OCI-LY1 (cell line): ENCODE measurements around the gene DUS2.

ENCODE experiments used
- EZH2 ChIP-seq: fragments of 200-600 bp; sonication (generic), shearing (Covaris generic); IDR thresholded peaks from 2 replicates; pipeline ENCODE4 v1.8.0; 2017; ENCODE audit warnings: borderline replicate concordance, mixed run types, mild to moderate bottlenecking, antibody characterized with exemption, low read length, moderate library complexity, mixed read lengths
- TF ChIP-seq, protein P1 (sequence below): fragments of 200-600 bp; sonication (generic), shearing (Covaris generic); IDR thresholded peaks from 2 replicates; pipeline ENCODE4 v1.5.1; 2017; ENCODE audit warnings: mild to moderate bottlenecking, antibody characterized with exemption, low read length, moderate library complexity, mixed read lengths

DNA sequence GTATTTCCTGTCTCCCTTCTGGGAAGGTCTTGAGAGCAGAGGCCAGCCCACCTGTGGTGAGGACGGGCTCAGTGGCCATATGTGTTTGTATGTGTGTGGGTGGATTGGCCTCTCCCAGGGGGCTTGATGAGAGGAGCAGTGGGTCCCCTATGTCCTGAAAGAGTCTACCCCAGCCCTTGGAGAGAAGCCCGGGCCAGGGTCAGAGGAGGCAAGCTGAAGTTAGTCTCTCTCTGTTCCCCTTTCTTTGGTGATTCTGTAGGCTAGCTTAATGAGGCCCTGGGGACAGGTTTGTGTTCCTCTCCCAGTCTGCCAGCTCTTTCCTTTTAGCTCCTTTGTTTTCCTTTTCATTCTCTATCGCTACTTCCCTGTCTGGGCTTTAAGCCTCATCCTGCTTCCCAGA is 38.3 kb downstream of the DUS2 start:
- TF ChIP-seq, protein P1, sequence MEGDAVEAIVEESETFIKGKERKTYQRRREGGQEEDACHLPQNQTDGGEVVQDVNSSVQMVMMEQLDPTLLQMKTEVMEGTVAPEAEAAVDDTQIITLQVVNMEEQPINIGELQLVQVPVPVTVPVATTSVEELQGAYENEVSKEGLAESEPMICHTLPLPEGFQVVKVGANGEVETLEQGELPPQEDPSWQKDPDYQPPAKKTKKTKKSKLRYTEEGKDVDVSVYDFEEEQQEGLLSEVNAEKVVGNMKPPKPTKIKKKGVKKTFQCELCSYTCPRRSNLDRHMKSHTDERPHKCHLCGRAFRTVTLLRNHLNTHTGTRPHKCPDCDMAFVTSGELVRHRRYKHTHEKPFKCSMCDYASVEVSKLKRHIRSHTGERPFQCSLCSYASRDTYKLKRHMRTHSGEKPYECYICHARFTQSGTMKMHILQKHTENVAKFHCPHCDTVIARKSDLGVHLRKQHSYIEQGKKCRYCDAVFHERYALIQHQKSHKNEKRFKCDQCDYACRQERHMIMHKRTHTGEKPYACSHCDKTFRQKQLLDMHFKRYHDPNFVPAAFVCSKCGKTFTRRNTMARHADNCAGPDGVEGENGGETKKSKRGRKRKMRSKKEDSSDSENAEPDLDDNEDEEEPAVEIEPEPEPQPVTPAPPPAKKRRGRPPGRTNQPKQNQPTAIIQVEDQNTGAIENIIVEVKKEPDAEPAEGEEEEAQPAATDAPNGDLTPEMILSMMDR, result no peak
- no peak for TF ChIP-seq EZH2
